Tracheal epithelial cell (primary cell): ENCODE measurements around the gene C9. TPM values are rescaled to one million over a fixed set of nuclear protein-coding genes. Genes with fewer than 3 reads are reported as not detected.

Source experiments
- total RNA-seq: library from RNA; depleted of rRNA; stranded (reverse); fragments of >200 nt; gene quantifications from 2 replicates; pipeline ENCODE4 v1.2.1, GENCODE V29; 2014

The C9 gene
- not detected in 2 replicates for total RNA-seq

DNA sequence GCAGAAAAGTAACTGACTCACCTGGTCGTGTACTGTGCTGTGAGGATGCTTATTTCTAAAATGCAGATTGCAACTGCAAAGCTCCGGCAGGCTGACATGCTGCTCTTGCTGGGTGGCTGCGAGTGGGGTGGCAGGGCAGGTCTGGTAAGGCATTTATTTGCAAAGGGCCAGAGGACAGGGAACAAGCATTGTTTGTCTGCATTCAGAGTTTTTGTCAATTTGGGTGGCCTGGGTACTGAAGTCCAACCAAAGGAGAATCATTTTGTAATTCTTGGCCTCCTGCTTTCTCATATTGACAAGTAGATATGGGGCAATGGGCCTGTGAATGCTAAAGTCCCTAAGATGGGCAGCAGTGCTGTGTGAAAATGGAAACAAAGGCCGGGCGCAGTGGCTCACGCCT lies at the start of gene C9:
TSS of gene C9 (minus strand) at position 129 of the 400 bp plus-strand sequence. CDS start at position 98, 31 bp downstream.

Other genes starting within 250 kb of the C9 start
- gene FYB1, start 144.9 kb downstream of the C9 start, total RNA-seq, result 1.4 and 7.5 TPM in 2 replicates
- gene DAB2, start 60.5 kb upstream of the C9 start, total RNA-seq, result 1.1 and 5.8 TPM in 2 replicates